ENCODE results near the gene SCN8A.

Gene SCN8A

DNA sequence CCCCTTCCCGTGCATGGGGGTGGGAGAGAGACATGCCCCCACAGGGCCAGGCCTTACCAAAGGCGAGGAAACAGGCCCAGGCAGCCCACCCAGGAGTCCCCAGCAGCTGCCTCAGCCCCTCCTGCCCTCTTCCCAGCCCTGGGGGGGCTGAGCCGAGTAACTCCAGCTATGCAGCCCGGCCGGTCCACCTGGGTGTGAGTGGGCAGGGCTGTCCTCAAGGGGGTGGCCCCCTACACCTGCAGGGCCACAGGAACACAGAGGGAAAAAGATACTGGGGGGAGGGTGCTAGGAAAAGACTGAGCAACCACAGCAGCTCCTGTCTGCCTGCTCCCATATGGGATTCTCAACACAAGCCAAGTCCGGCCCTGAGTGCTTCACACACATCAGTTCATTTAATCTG lies 249.9 kb downstream of the SCN8A start:
- Histone ChIP-seq H3K9ac (ENCODE audit: low read length) (no peak overlapping the region), H3K4me1 (ENCODE audit: control insufficient read depth, insufficient read depth, low read length) (no peaks in the 10 kb centered on the region), H3K36me3 (ENCODE audit: control insufficient read depth, insufficient read depth, low read length) (no peaks in the 10 kb centered on the region), H3K27me3 (ENCODE audit: control insufficient read depth, insufficient read depth, low read length) (peaks cover 33% of the 10 kb centered on the region), H3K4me3 (ENCODE audit: low read length) (no peak overlapping the region), H3K27ac (ENCODE audit: low read depth, low read length) (no peak overlapping the region)

DNA sequence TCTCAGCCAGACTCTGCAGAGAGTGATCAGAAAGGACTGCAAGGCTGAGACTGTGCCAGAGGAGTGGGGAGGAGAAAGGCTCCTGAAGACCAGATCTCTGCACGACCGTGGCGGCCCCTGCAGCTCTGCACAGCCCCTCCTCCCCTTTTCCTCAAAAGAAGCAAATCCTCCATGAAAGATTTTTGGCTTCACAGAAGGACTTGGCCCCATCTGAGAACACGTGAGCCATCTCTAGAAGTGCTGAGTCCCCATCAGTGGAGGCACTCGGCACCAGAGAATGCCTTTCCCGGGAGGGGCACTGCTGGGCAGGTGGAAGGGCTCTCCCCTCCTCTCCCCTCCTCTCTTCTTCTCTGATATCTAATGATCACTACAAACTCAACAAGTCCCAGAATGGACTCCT lies 250.7 kb downstream of the SCN8A start:
- Histone ChIP-seq H3K27me3 (ENCODE audit: control insufficient read depth, insufficient read depth, low read length) (peaks cover 37% of the 10 kb centered on the region), H3K4me3 (ENCODE audit: low read length) (no peak overlapping the region), H3K36me3 (ENCODE audit: control insufficient read depth, insufficient read depth, low read length) (no peaks in the 10 kb centered on the region), H3K4me1 (ENCODE audit: control insufficient read depth, insufficient read depth, low read length) (no peaks in the 10 kb centered on the region), H3K27ac (ENCODE audit: low read depth, low read length) (no peak overlapping the region), H3K9ac (ENCODE audit: low read length) (no peak overlapping the region)

DNA sequence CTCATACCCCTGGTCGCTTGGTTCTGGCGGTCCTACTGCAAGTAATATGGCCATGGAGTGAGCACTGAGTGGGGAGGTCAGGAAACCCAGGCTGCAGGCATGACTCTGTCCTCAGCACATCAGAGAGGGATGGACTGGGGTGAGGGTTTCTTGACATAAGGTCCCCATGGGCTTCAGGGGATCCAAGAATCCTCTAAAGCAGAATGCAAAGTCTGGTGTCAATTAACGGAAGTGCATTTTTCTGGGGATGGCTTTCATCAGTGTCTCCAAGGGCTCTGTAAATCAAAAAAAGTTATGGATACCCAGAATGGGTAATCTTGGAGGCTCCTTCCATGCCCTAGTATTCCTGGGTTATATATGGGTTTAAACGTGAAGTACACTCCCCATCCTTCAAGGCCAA lies 253.8 kb downstream of the SCN8A start:
- no peaks in the 10 kb centered on the region for H3K36me3 ChIP-seq (ENCODE audit: control insufficient read depth, insufficient read depth, low read length)
- no peak overlapping the region for H3K9ac ChIP-seq (ENCODE audit: low read length)
- H3K27me3 ChIP-seq (ENCODE audit: control insufficient read depth, insufficient read depth, low read length), result peaks cover 44% of the 10 kb centered on the region
- H3K4me3 ChIP-seq (ENCODE audit: low read length), result no peak overlapping the region
- H3K4me1 ChIP-seq (ENCODE audit: control insufficient read depth, insufficient read depth, low read length), result no peaks in the 10 kb centered on the region
- no peak overlapping the region for H3K27ac ChIP-seq (ENCODE audit: low read depth, low read length)

DNA sequence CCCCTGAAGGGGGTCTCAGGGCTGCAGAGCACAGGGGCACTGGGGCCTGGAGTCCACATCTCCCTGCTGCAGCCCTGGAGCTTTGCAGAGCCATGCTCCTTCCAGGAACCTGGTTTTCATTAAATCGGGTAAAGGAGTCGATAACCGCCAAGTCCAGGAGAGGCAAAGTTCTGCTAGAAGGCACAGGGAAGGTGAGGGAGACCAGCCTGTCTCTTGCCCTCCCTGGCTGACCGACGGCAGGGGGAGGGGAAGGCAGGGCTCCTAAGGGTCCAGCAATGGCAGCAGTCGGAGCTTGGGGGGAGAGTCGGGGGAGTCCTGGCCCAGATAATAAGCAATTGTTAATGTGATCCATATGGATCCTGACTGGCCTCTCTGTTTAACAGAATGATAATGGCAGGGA lies 254.4 kb downstream of the SCN8A start:
- Histone ChIP-seq H3K4me1 (ENCODE audit: control insufficient read depth, insufficient read depth, low read length) (no peaks in the 10 kb centered on the region), H3K27ac (ENCODE audit: low read depth, low read length) (no peak overlapping the region), H3K27me3 (ENCODE audit: control insufficient read depth, insufficient read depth, low read length) (peaks cover 44% of the 10 kb centered on the region), H3K36me3 (ENCODE audit: control insufficient read depth, insufficient read depth, low read length) (no peaks in the 10 kb centered on the region), H3K9ac (ENCODE audit: low read length) (no peak overlapping the region), H3K4me3 (ENCODE audit: low read length) (no peak overlapping the region)

DNA sequence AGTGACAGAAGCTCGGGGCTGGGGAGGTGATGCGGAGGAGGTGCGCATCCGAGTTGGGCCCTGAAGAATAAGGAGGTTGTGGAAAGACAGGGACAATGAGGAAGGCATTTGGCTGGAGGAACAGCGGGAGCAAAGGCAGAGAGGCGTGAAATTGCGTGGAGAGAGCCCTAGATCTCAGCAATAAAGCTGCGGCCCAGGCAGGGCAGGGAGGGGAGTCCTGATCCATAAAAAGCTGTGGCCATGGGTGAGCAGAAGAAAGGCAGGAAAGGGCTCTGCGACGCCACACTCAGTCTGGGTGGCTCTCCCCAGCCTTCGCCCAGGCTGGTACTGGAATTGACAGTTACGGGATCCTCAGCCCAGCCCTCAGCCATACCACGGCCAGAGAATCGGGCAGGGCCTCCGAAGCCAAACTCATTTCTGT lies 255.2 kb downstream of the SCN8A start:
- Histone ChIP-seq H3K27me3 (ENCODE audit: control insufficient read depth, insufficient read depth, low read length) (peaks cover 48% of the 10 kb centered on the region), H3K36me3 (ENCODE audit: control insufficient read depth, insufficient read depth, low read length) (no peaks in the 10 kb centered on the region), H3K9ac (ENCODE audit: low read length) (no peak overlapping the region), H3K4me3 (ENCODE audit: low read length) (no peak overlapping the region), H3K4me1 (ENCODE audit: control insufficient read depth, insufficient read depth, low read length) (no peaks in the 10 kb centered on the region), H3K27ac (ENCODE audit: low read depth, low read length) (no peak overlapping the region)

DNA sequence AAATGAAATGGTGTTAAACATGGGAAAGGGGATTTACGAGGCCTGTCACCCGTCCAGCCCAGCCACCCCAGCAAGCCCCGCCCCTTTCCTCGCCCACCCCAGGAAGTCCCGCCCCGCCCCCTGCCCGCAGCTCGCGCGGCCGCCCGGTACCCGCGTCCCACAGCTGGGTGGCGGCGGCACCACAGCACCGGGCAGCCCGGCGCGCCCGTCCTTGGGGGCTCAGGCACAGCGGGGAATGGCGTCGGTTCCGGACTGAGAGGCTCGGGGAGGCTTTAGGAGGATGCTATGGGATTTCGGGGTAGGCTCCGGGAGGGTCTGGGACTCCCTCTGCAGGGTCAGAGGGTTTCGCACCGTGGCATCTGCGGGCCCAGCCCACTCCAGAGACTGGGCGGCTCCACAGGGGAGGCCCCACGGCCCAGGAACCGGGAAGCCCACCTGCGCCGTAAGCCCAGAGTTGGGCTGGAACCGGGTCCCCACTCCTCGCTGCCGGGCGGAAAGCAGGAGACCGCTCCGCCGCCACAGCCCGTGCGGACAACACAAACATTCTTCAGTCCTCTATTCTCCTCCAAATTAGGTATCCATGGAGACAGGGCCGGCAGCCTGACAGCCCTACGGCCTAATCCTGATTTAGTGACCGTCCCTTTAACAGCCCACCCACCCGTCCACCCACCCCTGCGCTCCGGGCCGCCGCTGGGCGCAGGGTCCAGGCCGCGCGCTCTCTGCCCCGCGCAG lies 256.0 kb downstream of the SCN8A start:
- Histone ChIP-seq H3K27ac (ENCODE audit: low read depth, low read length) (no peak overlapping the region), H3K9ac (ENCODE audit: low read length) (no peak overlapping the region), H3K27me3 (ENCODE audit: control insufficient read depth, insufficient read depth, low read length) (peaks cover 49% of the 10 kb centered on the region)

DNA sequence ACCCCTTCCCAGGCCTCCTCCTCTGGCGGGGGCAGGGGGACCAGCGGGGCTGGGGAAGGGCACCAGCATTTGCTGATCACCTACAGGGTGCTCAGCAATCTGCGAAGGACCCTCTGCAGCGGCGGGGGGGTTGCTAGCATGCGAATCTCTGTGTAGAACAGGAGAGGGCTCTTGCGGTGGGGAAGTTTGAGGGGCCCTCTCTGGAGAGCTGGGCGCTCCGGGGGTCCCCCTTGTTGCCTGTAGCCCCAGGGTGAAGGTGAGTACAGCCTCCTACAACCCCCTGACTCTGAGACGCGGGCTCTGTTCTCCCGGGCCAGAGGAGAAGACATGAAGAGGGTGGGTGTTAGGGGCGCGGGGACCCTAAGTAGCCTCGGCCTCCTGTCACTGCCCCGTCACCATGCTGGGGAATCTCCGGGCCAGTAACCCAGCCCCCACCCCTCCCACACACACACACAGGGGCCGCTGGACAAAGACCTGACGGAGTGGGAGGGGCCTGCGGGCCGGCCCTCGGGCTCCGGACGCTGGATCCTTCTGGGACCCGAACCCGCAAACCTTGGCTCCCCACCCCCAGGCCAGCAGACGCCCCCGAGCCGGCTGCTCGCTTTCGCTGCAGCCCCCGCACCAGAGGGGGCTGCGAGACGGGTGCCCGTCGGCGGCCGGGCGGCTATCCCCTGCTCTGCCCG lies 256.8 kb downstream of the SCN8A start:
- Histone ChIP-seq H3K9ac (ENCODE audit: low read length) (no peak overlapping the region), H3K27ac (ENCODE audit: low read depth, low read length) (no peak overlapping the region), H3K36me3 (ENCODE audit: control insufficient read depth, insufficient read depth, low read length) (no peaks in the 10 kb centered on the region), H3K4me1 (ENCODE audit: control insufficient read depth, insufficient read depth, low read length) (no peaks in the 10 kb centered on the region), H3K27me3 (ENCODE audit: control insufficient read depth, insufficient read depth, low read length) (peaks cover 43% of the 10 kb centered on the region), H3K4me3 (ENCODE audit: low read length) (peak overlapping the region; percentile 57)

More for the DNA sequence above, 256.0 kb downstream of the SCN8A start:
- Histone ChIP-seq H3K4me1 (ENCODE audit: control insufficient read depth, insufficient read depth, low read length) (no peaks in the 10 kb centered on the region), H3K4me3 (ENCODE audit: low read length) (peak overlapping the region; percentile 57), H3K36me3 (ENCODE audit: control insufficient read depth, insufficient read depth, low read length) (no peaks in the 10 kb centered on the region)

DNA sequence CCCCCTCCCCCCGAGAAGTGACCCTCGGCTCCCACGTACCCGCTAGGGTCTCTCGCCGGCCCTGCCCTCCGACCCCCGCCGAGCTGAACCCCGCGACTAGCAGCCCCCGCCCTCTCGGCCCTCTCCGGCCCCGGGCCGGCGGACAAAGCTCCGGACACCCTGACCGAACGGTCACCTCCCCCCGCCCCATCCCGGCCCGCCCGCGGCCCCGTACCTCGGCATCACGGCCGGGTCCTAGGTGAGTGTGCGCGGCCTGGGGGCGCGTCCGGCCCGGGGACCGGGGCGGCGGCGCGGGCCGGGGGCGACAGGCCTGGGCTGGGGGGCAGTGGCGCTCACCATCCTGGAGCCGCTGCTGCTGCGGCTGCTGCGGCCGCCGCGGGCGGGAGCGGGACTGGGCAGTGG lies 257.3 kb downstream of the SCN8A start, which contains the start of gene FIGNL2:
Gene FIGNL2, minus strand, starts transcription at position 393 of the 402 bp plus-strand sequence. CDS start 26,305 bp downstream, outside the sequence.
- Histone ChIP-seq H3K4me1 (ENCODE audit: control insufficient read depth, insufficient read depth, low read length) (no peaks in the 10 kb centered on the region), H3K9ac (ENCODE audit: low read length) (no peak within 1 kb of the TSS)

DNA sequence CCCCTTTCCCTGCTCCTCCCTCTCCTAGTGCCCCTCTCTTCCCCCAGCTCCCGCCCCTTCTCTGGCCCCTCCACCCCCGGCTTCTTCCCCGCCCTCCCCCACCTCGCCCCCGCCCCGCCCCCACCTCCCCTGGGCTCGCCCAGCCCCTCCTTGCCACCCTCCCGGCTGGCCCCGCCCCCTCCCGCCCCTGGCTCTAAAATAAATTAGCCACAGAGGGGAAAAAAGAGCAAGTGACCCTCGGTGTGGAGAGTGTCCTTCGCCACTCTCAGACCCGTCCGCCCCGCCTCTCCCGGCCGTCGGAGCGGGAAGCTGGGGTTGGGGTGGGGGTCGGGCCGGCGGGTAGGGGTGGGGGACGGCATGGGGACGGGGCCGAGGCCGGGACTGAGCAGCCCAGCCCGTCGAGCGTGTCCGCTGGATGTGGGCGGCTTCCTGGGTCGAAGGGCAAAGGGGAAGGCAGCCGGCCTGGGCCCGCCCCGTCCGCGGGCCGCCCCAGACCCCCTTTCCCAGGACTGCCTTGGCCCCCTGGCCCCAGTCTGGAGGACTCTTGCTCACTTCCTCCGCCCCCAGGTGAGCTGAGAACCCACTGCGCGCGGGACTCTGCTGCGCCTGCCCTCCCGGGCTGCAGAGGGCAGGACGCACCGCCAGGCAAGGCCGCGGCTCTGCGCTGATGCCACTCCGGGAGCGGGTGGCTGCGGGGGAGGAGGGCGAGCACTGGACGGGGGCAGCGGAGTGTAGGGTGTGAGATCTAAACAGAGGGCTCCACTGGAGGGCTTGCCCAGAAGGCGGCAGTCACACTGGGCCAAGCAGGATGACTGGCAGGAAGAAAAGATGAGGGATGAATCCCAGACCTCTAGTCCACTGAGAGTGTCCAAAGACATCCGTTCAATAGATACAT lies 258.1 kb downstream of the SCN8A start:
- Histone ChIP-seq H3K36me3 (ENCODE audit: control insufficient read depth, insufficient read depth, low read length) (no peaks in the 10 kb centered on the region), H3K27me3 (ENCODE audit: control insufficient read depth, insufficient read depth, low read length) (peaks cover 34% of the 10 kb centered on the region), H3K4me3 (ENCODE audit: low read length) (no peak overlapping the region), H3K9ac (ENCODE audit: low read length) (no peak overlapping the region), H3K4me1 (ENCODE audit: control insufficient read depth, insufficient read depth, low read length) (no peaks in the 10 kb centered on the region), H3K27ac (ENCODE audit: low read depth, low read length) (no peak overlapping the region)

More for the DNA sequence above, 257.3 kb downstream of the SCN8A start, which contains the start of gene FIGNL2:
- Histone ChIP-seq H3K27me3 (ENCODE audit: control insufficient read depth, insufficient read depth, low read length) (peaks cover 40% of the 10 kb centered on the region), H3K36me3 (ENCODE audit: control insufficient read depth, insufficient read depth, low read length) (no peaks in the 10 kb centered on the region), H3K4me3 (ENCODE audit: low read length) (peak within 1 kb of the TSS; percentile 32), H3K27ac (ENCODE audit: low read depth, low read length) (no peak within 1 kb of the TSS)

DNA sequence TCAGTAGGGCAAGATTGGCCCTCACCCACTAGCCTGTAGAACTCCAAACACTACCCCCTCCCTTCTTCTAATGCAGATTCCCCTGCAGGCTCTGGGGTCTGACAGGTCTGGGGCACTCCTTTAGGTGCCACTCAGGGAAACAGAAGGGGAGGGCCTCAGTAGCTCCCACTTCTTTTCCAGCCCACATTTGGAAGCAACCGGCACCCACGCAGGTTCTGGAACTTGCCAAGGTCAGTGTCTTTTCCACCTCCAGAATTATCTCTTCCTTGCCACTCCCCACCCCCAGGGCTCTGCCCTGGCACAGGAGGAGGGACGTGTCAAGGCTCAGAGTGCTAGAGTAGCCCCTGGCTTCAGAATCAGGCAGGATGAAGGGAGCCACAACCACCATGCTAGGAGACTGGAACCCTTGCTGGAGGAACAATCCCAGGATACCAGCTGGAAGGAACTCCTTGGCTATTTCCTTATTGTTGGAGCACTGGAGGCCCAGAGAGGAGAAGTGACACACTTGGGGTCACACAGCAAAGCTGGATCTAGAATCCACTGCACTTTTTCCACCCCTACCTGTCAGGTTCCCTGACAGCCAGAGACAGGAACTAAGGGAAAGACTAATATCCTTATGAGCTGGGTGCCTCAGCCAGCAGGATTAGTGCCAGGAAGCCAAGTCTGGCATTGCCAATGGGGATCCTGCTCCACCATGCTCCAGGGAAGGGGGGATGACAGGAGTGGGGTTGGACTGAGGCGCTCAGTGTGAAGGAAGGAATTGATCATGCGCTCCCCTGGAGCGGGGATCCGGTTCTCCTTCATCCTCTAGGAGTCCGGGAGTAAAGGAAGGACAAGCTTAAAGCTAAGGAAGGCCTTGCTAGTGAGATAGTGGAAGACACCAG lies 259.3 kb downstream of the SCN8A start:
- Histone ChIP-seq H3K9ac (ENCODE audit: low read length) (no peak overlapping the region), H3K4me3 (ENCODE audit: low read length) (no peak overlapping the region), H3K4me1 (ENCODE audit: control insufficient read depth, insufficient read depth, low read length) (no peaks in the 10 kb centered on the region), H3K36me3 (ENCODE audit: control insufficient read depth, insufficient read depth, low read length) (no peaks in the 10 kb centered on the region), H3K27me3 (ENCODE audit: control insufficient read depth, insufficient read depth, low read length) (peaks cover 22% of the 10 kb centered on the region), H3K27ac (ENCODE audit: low read depth, low read length) (no peak overlapping the region)

DNA sequence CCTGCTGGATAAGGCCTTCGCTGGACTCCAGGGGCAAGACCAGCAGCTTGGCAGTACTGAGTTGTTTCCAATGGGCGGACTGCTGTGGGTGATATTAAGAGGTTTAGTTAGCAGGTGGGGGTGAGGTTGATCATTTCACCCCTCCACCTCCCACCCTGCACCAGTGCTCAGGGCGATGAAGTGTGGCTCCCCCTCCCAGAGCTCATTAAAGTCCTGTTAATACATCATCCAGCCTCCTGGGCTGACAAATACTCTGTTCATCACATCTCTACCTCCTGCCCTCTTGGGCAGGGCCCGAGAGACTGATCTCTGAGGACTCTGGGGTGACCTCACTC lies 259.9 kb downstream of the SCN8A start:
- Histone ChIP-seq H3K27me3 (ENCODE audit: control insufficient read depth, insufficient read depth, low read length) (peaks cover 19% of the 10 kb centered on the region), H3K36me3 (ENCODE audit: control insufficient read depth, insufficient read depth, low read length) (no peaks in the 10 kb centered on the region), H3K27ac (ENCODE audit: low read depth, low read length) (no peak overlapping the region), H3K4me3 (ENCODE audit: low read length) (no peak overlapping the region), H3K4me1 (ENCODE audit: control insufficient read depth, insufficient read depth, low read length) (no peaks in the 10 kb centered on the region), H3K9ac (ENCODE audit: low read length) (no peak overlapping the region)
